Astrocyte of the spinal cord (primary cell): ENCODE data around the gene PTCHD4.

Source experiments
- DNase-seq: peaks from one replicate; pipeline ENCODE4 v3.0.0; 2011; ENCODE audit warnings: low read depth, low spot score
- H3K4me3 ChIP-seq: 2 replicates; pipeline ENCODE4 v1.5.1; 2011; ENCODE audit warnings: low read depth, mild to moderate bottlenecking, low read length, moderate library complexity
- CTCF ChIP-seq: IDR thresholded peaks from 2 replicates; pipeline ENCODE4 v1.5.1; 2012; ENCODE audit warnings: low read depth, mild to moderate bottlenecking, low read length, inconsistent platforms
- in situ Hi-C: cut with HindIII; loops from 2 replicates; pipeline ENCODE4 v1.10.0; 2017; ENCODE audit warnings: low sequenced_read_pairs

The PTCHD4 gene

GRCh38 chr6:48067148-48067712 lies 43.8 kb downstream of the PTCHD4 start:
- DNase-seq, result no peak
- TF ChIP-seq CTCF, result no peak
- no peak overlapping the region for H3K4me3 ChIP-seq
- in situ Hi-C loops, result no loop called here

GRCh38 chr6:48061265-48061990 lies 49.6 kb downstream of the PTCHD4 start:
- TF ChIP-seq CTCF, result no peak
- in situ Hi-C loops, result no loop called here
- peak; percentile 53 for DNase-seq
- H3K4me3 ChIP-seq, result no peak overlapping the region
